Caco-2 (cell line): Measurements from ENCODE around the gene CYB5RL. TPM values are rescaled to one million over a fixed set of nuclear protein-coding genes. Genes with fewer than 3 reads are reported as not detected.

ENCODE experiments used
- BruUV-seq: library from RNA; stranded (reverse); fragments of 400-500 nt; replicated peaks from 2 replicates; lab custom pipeline; 2021; lab: Mats Ljungman, UMichigan
- CTCF ChIA-PET: fragments of 300-600 bp; sonication (Branson Sonifier 250); formaldehyde crosslinking; loops from one replicate; lab custom pipeline; 2022; ENCODE audit warnings: antibody characterized with exemption; lab: Charles Lee
- POLR2A ChIA-PET: fragments of 300-600 bp; sonication (Branson Sonifier 250); formaldehyde crosslinking; loops from one replicate; lab custom pipeline; 2022; ENCODE audit warnings: antibody characterized with exemption; lab: Charles Lee
- DNase-seq, 2 experiments: peaks; one replicate each; pipeline versions ENCODE4 v3.0.0 to v3.0.0-alpha.2; 2020 to 2022
- H3K27me3 ChIP-seq: replicated peaks from 2 replicates; pipeline ENCODE4 v1.6.0; 2011; ENCODE audit warnings: low read length; ENCODE audit not compliant: control insufficient read depth, insufficient read depth
- H3K36me3 ChIP-seq: 2 replicates; pipeline ENCODE4 v1.5.1; 2011; ENCODE audit warnings: low read length; ENCODE audit not compliant: control insufficient read depth, insufficient read depth
- H3K4me1 ChIP-seq: fragments of 250-450 bp; sonication (Bioruptor Pico); 2 replicates; pipeline ENCODE4 v1.5.1; 2020; ENCODE audit warnings: mild to moderate bottlenecking
- H3K4me3 ChIP-seq: 2 replicates; pipeline ENCODE4 v1.5.1; 2011; ENCODE audit warnings: low read depth, mild to moderate bottlenecking, control low read depth, low read length
- H3K9me3 ChIP-seq: fragments of 250-450 bp; sonication (Bioruptor Pico); 2 replicates; pipeline ENCODE4 v1.5.1; 2020; ENCODE audit warnings: mild to moderate bottlenecking, moderate library complexity
- H3K27ac Mint-ChIP-seq: one replicate; pipeline ENCODE4 v1.8.0; 2022; ENCODE audit warnings: mixed read lengths; ENCODE audit not compliant: unreplicated experiment
- H3K27me3 Mint-ChIP-seq: one replicate; pipeline ENCODE4 v1.8.0; 2022; ENCODE audit warnings: mixed read lengths; ENCODE audit not compliant: insufficient read depth, unreplicated experiment
- H3K36me3 Mint-ChIP-seq: one replicate; pipeline ENCODE4 v1.8.0; 2022; ENCODE audit warnings: mild to moderate bottlenecking, mixed read lengths; ENCODE audit not compliant: insufficient read depth, unreplicated experiment
- H3K4me1 Mint-ChIP-seq: one replicate; pipeline ENCODE4 v1.8.0; 2022; ENCODE audit warnings: low read depth, mixed read lengths; ENCODE audit not compliant: unreplicated experiment
- H3K4me3 Mint-ChIP-seq: one replicate; pipeline ENCODE4 v1.8.0; 2022; ENCODE audit warnings: mild to moderate bottlenecking, moderate library complexity, mixed read lengths; ENCODE audit not compliant: unreplicated experiment
- H3K9me3 Mint-ChIP-seq: one replicate; pipeline ENCODE4 v1.8.0; 2022; ENCODE audit warnings: mixed read lengths; ENCODE audit not compliant: unreplicated experiment
- intact Hi-C: fragments of 100-400 bp; cut with micrococcal nuclease; formaldehyde crosslinking; loops from one replicate; pipeline ENCODE4 v1.10.0; 2022; ENCODE audit not compliant: unreplicated experiment
- total RNA-seq: library from RNA; stranded (reverse); gene quantifications from 2 replicates; pipeline ENCODE4 v1.2.3, GENCODE V29; 2022
- TF ChIP-seq, protein P1 (sequence below), 2 experiments: fragments of 200-600 bp in 1 of 2; IDR thresholded peaks; 1 replicate in 1 of 2; 2 replicates in 1 of 2; pipeline versions ENCODE4 v1.5.1 to v1.8.0; 2011 to 2022; ENCODE audit warnings: antibody characterized with exemption in 1 of 2, control low read depth in 1 of 2, inconsistent platforms in 1 of 2, low read depth in 1 of 2, low read length in 1 of 2, mild to moderate bottlenecking in 1 of 2, moderate library complexity in 1 of 2; ENCODE audit not compliant: insufficient read depth in 1 of 2, severe bottlenecking in 1 of 2, unreplicated experiment in 1 of 2

Gene CYB5RL
- total RNA-seq, 1 experiment from 2014 or later = 10.0 TPM

DNA sequence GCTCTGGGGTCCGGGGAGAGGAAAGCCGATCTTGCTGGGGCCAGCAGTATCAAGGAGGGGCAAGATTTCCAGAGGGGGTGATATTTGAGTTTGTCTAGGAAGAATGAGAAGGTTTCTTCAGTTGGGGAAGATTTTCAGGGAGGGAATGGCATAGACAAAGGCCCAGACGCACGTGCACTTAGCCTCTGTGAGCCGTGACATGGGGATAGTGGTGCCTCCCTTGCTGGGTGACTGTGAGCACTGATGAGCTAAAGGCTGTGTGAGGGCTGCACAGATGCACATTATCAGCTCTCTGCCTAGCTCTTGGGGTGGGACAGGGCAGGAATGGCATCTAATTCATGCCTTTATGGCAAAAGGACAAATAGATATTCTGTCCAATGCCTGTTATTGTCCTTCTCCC, 48.8 kb downstream of the CYB5RL start:
- Histone ChIP-seq H3K4me1 (peaks cover 6% of the 10 kb centered on the region; the same call in 1 of the 2 replicates), H3K36me3 (no peaks in the 10 kb centered on the region), H3K27me3 (no peaks in the 10 kb centered on the region), H3K4me3 (no peak overlapping the region), H3K9me3 (no peaks in the 10 kb centered on the region)
- no TSS peak for BruUV-seq
- Mint-ChIP-seq H3K27me3 (no peaks in the 10 kb centered on the region), H3K27ac (no peak overlapping the region), H3K9me3 (no peaks in the 10 kb centered on the region), H3K4me3 (no peak overlapping the region), H3K36me3 (no peaks in the 10 kb centered on the region), H3K4me1 (peaks cover 8% of the 10 kb centered on the region)
- ChIA-PET CTCF (no interaction called here), POLR2A (no interaction called here)
- intact Hi-C loops = no loop called here
- DNase-seq = no peak
- TF ChIP-seq, protein P1, sequence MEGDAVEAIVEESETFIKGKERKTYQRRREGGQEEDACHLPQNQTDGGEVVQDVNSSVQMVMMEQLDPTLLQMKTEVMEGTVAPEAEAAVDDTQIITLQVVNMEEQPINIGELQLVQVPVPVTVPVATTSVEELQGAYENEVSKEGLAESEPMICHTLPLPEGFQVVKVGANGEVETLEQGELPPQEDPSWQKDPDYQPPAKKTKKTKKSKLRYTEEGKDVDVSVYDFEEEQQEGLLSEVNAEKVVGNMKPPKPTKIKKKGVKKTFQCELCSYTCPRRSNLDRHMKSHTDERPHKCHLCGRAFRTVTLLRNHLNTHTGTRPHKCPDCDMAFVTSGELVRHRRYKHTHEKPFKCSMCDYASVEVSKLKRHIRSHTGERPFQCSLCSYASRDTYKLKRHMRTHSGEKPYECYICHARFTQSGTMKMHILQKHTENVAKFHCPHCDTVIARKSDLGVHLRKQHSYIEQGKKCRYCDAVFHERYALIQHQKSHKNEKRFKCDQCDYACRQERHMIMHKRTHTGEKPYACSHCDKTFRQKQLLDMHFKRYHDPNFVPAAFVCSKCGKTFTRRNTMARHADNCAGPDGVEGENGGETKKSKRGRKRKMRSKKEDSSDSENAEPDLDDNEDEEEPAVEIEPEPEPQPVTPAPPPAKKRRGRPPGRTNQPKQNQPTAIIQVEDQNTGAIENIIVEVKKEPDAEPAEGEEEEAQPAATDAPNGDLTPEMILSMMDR (IDR thresholded peaks at IDR 0.05; ENCODE audit: insufficient read depth in 1 of 2, low read depth in 1 of 2, low read length in 1 of 2, severe bottlenecking in 1 of 2, unreplicated experiment in 1 of 2) = no peak

Other genes with a start within 250 kb of the CYB5RL start
- gene LDLRAD1, start 181.8 kb downstream of the CYB5RL start, total RNA-seq = not detected in 2 replicates
- gene TMEM59, start 146.8 kb downstream of the CYB5RL start, total RNA-seq = 116 TPM in 2 replicates
- gene TCEANC2, start 146.4 kb downstream of the CYB5RL start, total RNA-seq = 1.9 and 3.2 TPM in 2 replicates
- gene CDCP2, start 47.0 kb downstream of the CYB5RL start, total RNA-seq = not detected in 2 replicates
- 95.4 and 95.6 TPM in 2 replicates for gene MRPL37, start 137 bp upstream of the CYB5RL start, total RNA-seq
- gene SSBP3, start 206.4 kb upstream of the CYB5RL start, total RNA-seq = 40.6 and 42.1 TPM in 2 replicates